H1 (cell line): ENCODE measurements around the gene NDUFA12. TPM values are rescaled to one million over a fixed set of nuclear protein-coding genes. Genes with fewer than 3 reads are reported as not detected.

Experiments used
- RFX5 ChIP-seq: IDR thresholded peaks from 2 replicates; pipeline ENCODE4 v1.6.1; 2011; ENCODE audit warnings: low read depth, low read length, improper control_type of control experiment, borderline replicate concordance
- SP4 ChIP-seq: IDR thresholded peaks from 2 replicates; pipeline ENCODE4 v1.6.1; 2012; ENCODE audit warnings: low read length, inconsistent platforms
- YY1 ChIP-seq: IDR thresholded peaks from 2 replicates; pipeline ENCODE4 v1.6.1; 2011; ENCODE audit warnings: low read depth, mild to moderate bottlenecking, low read length
- polyA plus RNA-seq, 7 experiments: library from polyadenylated mRNA; depleted of rRNA in 3 of 7; stranded (reverse) in 5 of 7; unstranded in 2 of 7; fragments of >200 nt in 5 of 7; fragments of 200-250 nt in 2 of 7; gene quantifications; 1 replicate in 5 of 7; 2 replicates in 1 of 7; 4 replicates in 1 of 7; pipeline versions ENCODE4 v1.2.1 to v1.2.3, GENCODE V29; 2011 to 2013; ENCODE audit warnings: missing spikeins in 2 of 7, mixed read lengths in 2 of 7
- total RNA-seq: library from RNA; stranded (reverse); fragmentation: NEBNext Ultra II Directional; extraction: Animal tissue kit (Norgen Biotek cat#: 25700); gene quantifications from 2 replicates; pipeline ENCODE4 v1.2.1, GENCODE V29; 2021
- TF ChIP-seq, protein P1 (sequence below): fragments of 300-600 bp; sonication (generic); IDR thresholded peaks from 2 replicates; pipeline ENCODE4 v1.7.1; 2012; ENCODE audit warnings: low read length, moderate library complexity, mild to moderate bottlenecking, inconsistent platforms; ENCODE audit not compliant: insufficient replicate concordance

The NDUFA12 gene
- total and polyA plus RNA-seq, 2 of the 8 experiments (the other 6 are each of a cell fraction or from before 2014, with no cell fraction given), result 98.1 to 157 TPM

DNA sequence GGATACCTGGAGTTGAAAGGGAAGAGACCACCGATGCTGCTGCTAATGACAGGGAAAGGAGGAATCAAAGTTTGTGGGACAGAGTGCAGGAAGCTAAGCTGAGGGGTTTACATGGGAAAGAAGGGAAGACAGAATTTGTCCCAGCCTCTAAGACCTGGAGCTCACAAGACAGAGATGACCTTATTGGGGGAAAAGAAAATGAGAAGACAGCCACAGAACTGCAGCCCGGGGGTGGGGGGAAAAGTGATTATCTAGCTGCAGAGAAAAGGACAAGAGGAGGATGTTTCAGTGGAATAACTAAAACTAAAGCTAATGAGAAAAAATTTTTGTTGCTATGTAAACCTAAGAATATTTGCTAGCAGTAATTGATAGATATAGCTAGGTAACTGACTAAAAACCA is 30.7 kb downstream of the NDUFA12 start (continued):
- TF ChIP-seq, protein P1, sequence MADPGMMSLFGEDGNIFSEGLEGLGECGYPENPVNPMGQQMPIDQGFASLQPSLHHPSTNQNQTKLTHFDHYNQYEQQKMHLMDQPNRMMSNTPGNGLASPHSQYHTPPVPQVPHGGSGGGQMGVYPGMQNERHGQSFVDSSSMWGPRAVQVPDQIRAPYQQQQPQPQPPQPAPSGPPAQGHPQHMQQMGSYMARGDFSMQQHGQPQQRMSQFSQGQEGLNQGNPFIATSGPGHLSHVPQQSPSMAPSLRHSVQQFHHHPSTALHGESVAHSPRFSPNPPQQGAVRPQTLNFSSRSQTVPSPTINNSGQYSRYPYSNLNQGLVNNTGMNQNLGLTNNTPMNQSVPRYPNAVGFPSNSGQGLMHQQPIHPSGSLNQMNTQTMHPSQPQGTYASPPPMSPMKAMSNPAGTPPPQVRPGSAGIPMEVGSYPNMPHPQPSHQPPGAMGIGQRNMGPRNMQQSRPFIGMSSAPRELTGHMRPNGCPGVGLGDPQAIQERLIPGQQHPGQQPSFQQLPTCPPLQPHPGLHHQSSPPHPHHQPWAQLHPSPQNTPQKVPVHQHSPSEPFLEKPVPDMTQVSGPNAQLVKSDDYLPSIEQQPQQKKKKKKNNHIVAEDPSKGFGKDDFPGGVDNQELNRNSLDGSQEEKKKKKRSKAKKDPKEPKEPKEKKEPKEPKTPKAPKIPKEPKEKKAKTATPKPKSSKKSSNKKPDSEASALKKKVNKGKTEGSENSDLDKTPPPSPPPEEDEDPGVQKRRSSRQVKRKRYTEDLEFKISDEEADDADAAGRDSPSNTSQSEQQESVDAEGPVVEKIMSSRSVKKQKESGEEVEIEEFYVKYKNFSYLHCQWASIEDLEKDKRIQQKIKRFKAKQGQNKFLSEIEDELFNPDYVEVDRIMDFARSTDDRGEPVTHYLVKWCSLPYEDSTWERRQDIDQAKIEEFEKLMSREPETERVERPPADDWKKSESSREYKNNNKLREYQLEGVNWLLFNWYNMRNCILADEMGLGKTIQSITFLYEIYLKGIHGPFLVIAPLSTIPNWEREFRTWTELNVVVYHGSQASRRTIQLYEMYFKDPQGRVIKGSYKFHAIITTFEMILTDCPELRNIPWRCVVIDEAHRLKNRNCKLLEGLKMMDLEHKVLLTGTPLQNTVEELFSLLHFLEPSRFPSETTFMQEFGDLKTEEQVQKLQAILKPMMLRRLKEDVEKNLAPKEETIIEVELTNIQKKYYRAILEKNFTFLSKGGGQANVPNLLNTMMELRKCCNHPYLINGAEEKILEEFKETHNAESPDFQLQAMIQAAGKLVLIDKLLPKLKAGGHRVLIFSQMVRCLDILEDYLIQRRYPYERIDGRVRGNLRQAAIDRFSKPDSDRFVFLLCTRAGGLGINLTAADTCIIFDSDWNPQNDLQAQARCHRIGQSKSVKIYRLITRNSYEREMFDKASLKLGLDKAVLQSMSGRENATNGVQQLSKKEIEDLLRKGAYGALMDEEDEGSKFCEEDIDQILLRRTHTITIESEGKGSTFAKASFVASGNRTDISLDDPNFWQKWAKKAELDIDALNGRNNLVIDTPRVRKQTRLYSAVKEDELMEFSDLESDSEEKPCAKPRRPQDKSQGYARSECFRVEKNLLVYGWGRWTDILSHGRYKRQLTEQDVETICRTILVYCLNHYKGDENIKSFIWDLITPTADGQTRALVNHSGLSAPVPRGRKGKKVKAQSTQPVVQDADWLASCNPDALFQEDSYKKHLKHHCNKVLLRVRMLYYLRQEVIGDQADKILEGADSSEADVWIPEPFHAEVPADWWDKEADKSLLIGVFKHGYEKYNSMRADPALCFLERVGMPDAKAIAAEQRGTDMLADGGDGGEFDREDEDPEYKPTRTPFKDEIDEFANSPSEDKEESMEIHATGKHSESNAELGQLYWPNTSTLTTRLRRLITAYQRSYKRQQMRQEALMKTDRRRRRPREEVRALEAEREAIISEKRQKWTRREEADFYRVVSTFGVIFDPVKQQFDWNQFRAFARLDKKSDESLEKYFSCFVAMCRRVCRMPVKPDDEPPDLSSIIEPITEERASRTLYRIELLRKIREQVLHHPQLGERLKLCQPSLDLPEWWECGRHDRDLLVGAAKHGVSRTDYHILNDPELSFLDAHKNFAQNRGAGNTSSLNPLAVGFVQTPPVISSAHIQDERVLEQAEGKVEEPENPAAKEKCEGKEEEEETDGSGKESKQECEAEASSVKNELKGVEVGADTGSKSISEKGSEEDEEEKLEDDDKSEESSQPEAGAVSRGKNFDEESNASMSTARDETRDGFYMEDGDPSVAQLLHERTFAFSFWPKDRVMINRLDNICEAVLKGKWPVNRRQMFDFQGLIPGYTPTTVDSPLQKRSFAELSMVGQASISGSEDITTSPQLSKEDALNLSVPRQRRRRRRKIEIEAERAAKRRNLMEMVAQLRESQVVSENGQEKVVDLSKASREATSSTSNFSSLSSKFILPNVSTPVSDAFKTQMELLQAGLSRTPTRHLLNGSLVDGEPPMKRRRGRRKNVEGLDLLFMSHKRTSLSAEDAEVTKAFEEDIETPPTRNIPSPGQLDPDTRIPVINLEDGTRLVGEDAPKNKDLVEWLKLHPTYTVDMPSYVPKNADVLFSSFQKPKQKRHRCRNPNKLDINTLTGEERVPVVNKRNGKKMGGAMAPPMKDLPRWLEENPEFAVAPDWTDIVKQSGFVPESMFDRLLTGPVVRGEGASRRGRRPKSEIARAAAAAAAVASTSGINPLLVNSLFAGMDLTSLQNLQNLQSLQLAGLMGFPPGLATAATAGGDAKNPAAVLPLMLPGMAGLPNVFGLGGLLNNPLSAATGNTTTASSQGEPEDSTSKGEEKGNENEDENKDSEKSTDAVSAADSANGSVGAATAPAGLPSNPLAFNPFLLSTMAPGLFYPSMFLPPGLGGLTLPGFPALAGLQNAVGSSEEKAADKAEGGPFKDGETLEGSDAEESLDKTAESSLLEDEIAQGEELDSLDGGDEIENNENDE, result no peak
- TF ChIP-seq RFX5 (no peak), YY1 (no peak), SP4 (no peak)
